GM12878 (cell line): ENCODE data around the gene TSPAN15. TPM values are rescaled to one million over a fixed set of nuclear protein-coding genes. Genes with fewer than 3 reads are reported as not detected.

ENCODE experiments used
- ATAC-seq: fragments of 200-7000 bp; cut with Tn5 transposase; 3 replicates; pipeline ENCODE4 v1.9.1; 2020; ENCODE audit warnings: mild to moderate bottlenecking, moderate library complexity
- BruUV-seq: library from RNA; stranded (reverse); fragments of 400-500 nt; replicated peaks from 2 replicates; lab custom pipeline; 2021; lab: Mats Ljungman, UMichigan
- CTCF ChIA-PET: fragments of 300-600 bp; sonication (Branson Sonifier 250); formaldehyde crosslinking; extraction: SDS; loops from one replicate; lab custom pipeline; 2021; ENCODE audit warnings: inconsistent platforms; lab: Yijun Ruan, JAX
- POLR2A ChIA-PET: fragments of 350-600 bp; formaldehyde crosslinking; extraction: SDS; loops from one replicate; lab custom pipeline; 2021; ENCODE audit warnings: inconsistent platforms; lab: Charles Lee
- RAD21 ChIA-PET: fragments of 300-600 bp; sonication (Branson Sonifier 250); formaldehyde crosslinking; loops from one replicate; lab custom pipeline; 2023; ENCODE audit warnings: antibody characterized with exemption; ENCODE audit not compliant: unreplicated experiment; lab: Charles Lee
- SMC1A ChIA-PET: fragments of 300-600 bp; sonication (Branson Sonifier 250); formaldehyde crosslinking; loops from one replicate; lab custom pipeline; 2023; ENCODE audit not compliant: unreplicated experiment, uncharacterized antibody; lab: Charles Lee
- DNase-seq: peaks from one replicate; pipeline ENCODE4 v3.0.0-alpha.2; 2011; ENCODE audit warnings: low read depth, low spot score
- FAIRE-seq: peaks from 3 replicates; lab custom pipeline; 2011; peaks lifted over from hg19 to GRCh38; lab: Jason Lieb, UNC
- H2AFZ ChIP-seq: 2 replicates; pipeline ENCODE4 v1.6.0; 2011; ENCODE audit warnings: low read depth, low read length, control low read depth; ENCODE audit not compliant: control insufficient read depth
- H3K27ac ChIP-seq: 2 replicates; pipeline ENCODE4 v1.5.1; 2011; ENCODE audit warnings: control low read depth; ENCODE audit not compliant: control insufficient read depth, insufficient read depth
- H3K27me3 ChIP-seq, 2 experiments: replicated peaks in 1 of 2; 2 replicates each; pipeline versions ENCODE4 v1.6.0 to v1.6.1; 2011; ENCODE audit warnings: low read length in 1 of 2; ENCODE audit not compliant: control insufficient read depth in 2 of 2, insufficient read depth in 2 of 2
- H3K36me3 ChIP-seq, 2 experiments: 2 replicates each; pipeline ENCODE4 v1.5.1; 2011; ENCODE audit warnings: low read length in 1 of 2; ENCODE audit not compliant: control insufficient read depth in 2 of 2, insufficient read depth in 2 of 2
- H3K4me1 ChIP-seq: 2 replicates; pipeline ENCODE4 v1.6.1; 2011; ENCODE audit warnings: mild to moderate bottlenecking, low read length, moderate library complexity, mixed read lengths; ENCODE audit not compliant: control insufficient read depth, insufficient read depth
- H3K4me2 ChIP-seq: 2 replicates; pipeline ENCODE4 v1.6.0; 2011; ENCODE audit warnings: control low read depth; ENCODE audit not compliant: control insufficient read depth, insufficient read depth
- H3K4me3 ChIP-seq: fragments of 200-600 bp; sonication (generic); 2 replicates; pipeline ENCODE4 v1.5.1; 2016
- H3K79me2 ChIP-seq: 2 replicates; pipeline ENCODE4 v1.6.0; 2011; ENCODE audit warnings: low read length; ENCODE audit not compliant: control insufficient read depth, insufficient read depth
- H3K9ac ChIP-seq: 2 replicates; pipeline ENCODE4 v1.8.0; 2011; ENCODE audit warnings: low read length, control low read depth, mixed read lengths; ENCODE audit not compliant: control insufficient read depth, insufficient read depth
- H3K9me3 ChIP-seq: replicated peaks from 3 replicates; pipeline ENCODE4 v1.5.1; 2011; ENCODE audit warnings: mild to moderate bottlenecking, low read length; ENCODE audit not compliant: control insufficient read depth, insufficient read depth
- H4K20me1 ChIP-seq: 2 replicates; pipeline ENCODE4 v1.6.0; 2011; ENCODE audit not compliant: control insufficient read depth, insufficient read depth
- ATF3 ChIP-seq: IDR thresholded peaks from 2 replicates; pipeline ENCODE4 v1.6.1; 2011; ENCODE audit warnings: low read depth, mild to moderate bottlenecking, low read length, moderate library complexity, borderline replicate concordance; ENCODE audit errors: extremely low read depth
- ATF7 ChIP-seq: fragments of 450-650 bp; IDR thresholded peaks from 2 replicates; pipeline ENCODE4 v1.6.1; 2016; ENCODE audit warnings: low read depth, mild to moderate bottlenecking
- FOS ChIP-seq: IDR thresholded peaks from 3 replicates; pipeline ENCODE4 v1.6.1; 2011; ENCODE audit warnings: borderline replicate concordance; ENCODE audit not compliant: insufficient read length; ENCODE audit errors: extremely low read depth
- FOXM1 ChIP-seq: IDR thresholded peaks from 2 replicates; pipeline ENCODE4 v1.6.1; 2012; ENCODE audit warnings: low read depth, mild to moderate bottlenecking, inconsistent platforms, low read length, moderate library complexity
- JUNB ChIP-seq: IDR thresholded peaks from 2 replicates; pipeline ENCODE4 v1.6.1; 2016; ENCODE audit warnings: antibody characterized with exemption, mild to moderate bottlenecking
- KAT2A ChIP-seq: conservative IDR thresholded peaks from 2 replicates; pipeline ENCODE4 v1.6.1; 2011; ENCODE audit warnings: low read depth, low read length; ENCODE audit not compliant: control insufficient read depth
- MEF2B ChIP-seq: fragments of 450-650 bp; IDR thresholded peaks from 2 replicates; pipeline ENCODE4 v1.6.1; 2018; ENCODE audit warnings: mild to moderate bottlenecking, moderate library complexity; ENCODE audit not compliant: partially characterized antibody, poor library complexity, severe bottlenecking
- NFYB ChIP-seq: IDR thresholded peaks from 2 replicates; pipeline ENCODE4 v1.6.1; 2011; ENCODE audit warnings: low read depth, mild to moderate bottlenecking, low read length, improper control_type of control experiment, moderate library complexity; ENCODE audit not compliant: insufficient read depth
- PML ChIP-seq: IDR thresholded peaks from 2 replicates; pipeline ENCODE4 v1.6.1; 2012; ENCODE audit warnings: low read length, inconsistent platforms
- POU2F2 ChIP-seq: IDR thresholded peaks from 3 replicates; pipeline ENCODE4 v1.6.1; 2011; ENCODE audit warnings: low read depth, mild to moderate bottlenecking, low read length, borderline replicate concordance
- RBBP5 ChIP-seq: fragments of 200-600 bp; sonication (generic); conservative IDR thresholded peaks from 2 replicates; pipeline ENCODE4 v1.6.1; 2016
- SKIL ChIP-seq: fragments of 450-650 bp; IDR thresholded peaks from 2 replicates; pipeline ENCODE4 v1.6.1; 2017; ENCODE audit warnings: mild to moderate bottlenecking, low read depth, inconsistent platforms; ENCODE audit not compliant: poor library complexity, severe bottlenecking
- SREBF1 ChIP-seq: IDR thresholded peaks from 2 replicates; pipeline ENCODE4 v1.6.1; 2012; ENCODE audit warnings: mild to moderate bottlenecking, low read length
- TCF12 ChIP-seq: IDR thresholded peaks from 2 replicates; pipeline ENCODE4 v1.6.1; 2011; ENCODE audit warnings: low read depth, mild to moderate bottlenecking, low read length
- WGBS: methylation state at CpG from one replicate; pipeline ENCODE4 v1.1.6; 2016; ENCODE audit warnings: low lambda C conversion rate; ENCODE audit not compliant: insufficient replicate concordance, insufficient coverage; ENCODE audit errors: missing lambda C conversion rate; 5-methylcytosine and 5-hydroxymethylcytosine counted together
- in situ Hi-C: fragments of 300-500 bp; cut with MboI; formaldehyde crosslinking; loops from 9 replicates; pipeline ENCODE4 v1.14.3; 2018; ENCODE audit warnings: mixed read lengths
- intact Hi-C: fragments of 100-400 bp; cut with micrococcal nuclease; formaldehyde crosslinking; loops from one replicate; pipeline ENCODE4 v1.14.2; 2022; ENCODE audit not compliant: unreplicated experiment
- polyA plus RNA-seq, 11 experiments: library from polyadenylated mRNA; depleted of rRNA in 4 of 11; unstranded in 6 of 11; stranded (reverse) in 5 of 11; fragments of >200 nt; fragmentation: Nextera tagmentation in 4 of 11; fragmentation: Illumina TruSeq in 1 of 11; extraction: Ambion mirVana in 4 of 11; extraction: Trizol in 1 of 11; gene quantifications; 1 replicate in 1 of 11; 2 replicates in 10 of 11; pipeline versions ENCODE4 v1.2.1 to v1.2.3, GENCODE V29; 2011 to 2016; ENCODE audit warnings: inconsistent platforms in 2 of 11, missing spikeins in 2 of 11, low read depth in 1 of 11
- total RNA-seq, 4 experiments: library from RNA; depleted of rRNA in 3 of 4; stranded (reverse); fragments of >200 nt in 3 of 4; fragmentation: Illumina TruSeq in 1 of 4; extraction: Trizol in 1 of 4; gene quantifications; 2 replicates each; pipeline versions ENCODE4 v1.2.1 to v1.2.3, GENCODE V29; 2013 to 2021
- TF ChIP-seq, protein P1 (sequence below): fragments of 450-650 bp; IDR thresholded peaks from 2 replicates; pipeline ENCODE4 v1.6.1; 2017; ENCODE audit warnings: borderline replicate concordance

The TSPAN15 gene
- total and polyA plus RNA-seq, 10 of the 15 experiments (the other 5 are each of a cell fraction or from before 2014, with no cell fraction given) = 1.3 to 8.5 (median 2.4) TPM; not detected in 2

DNA sequence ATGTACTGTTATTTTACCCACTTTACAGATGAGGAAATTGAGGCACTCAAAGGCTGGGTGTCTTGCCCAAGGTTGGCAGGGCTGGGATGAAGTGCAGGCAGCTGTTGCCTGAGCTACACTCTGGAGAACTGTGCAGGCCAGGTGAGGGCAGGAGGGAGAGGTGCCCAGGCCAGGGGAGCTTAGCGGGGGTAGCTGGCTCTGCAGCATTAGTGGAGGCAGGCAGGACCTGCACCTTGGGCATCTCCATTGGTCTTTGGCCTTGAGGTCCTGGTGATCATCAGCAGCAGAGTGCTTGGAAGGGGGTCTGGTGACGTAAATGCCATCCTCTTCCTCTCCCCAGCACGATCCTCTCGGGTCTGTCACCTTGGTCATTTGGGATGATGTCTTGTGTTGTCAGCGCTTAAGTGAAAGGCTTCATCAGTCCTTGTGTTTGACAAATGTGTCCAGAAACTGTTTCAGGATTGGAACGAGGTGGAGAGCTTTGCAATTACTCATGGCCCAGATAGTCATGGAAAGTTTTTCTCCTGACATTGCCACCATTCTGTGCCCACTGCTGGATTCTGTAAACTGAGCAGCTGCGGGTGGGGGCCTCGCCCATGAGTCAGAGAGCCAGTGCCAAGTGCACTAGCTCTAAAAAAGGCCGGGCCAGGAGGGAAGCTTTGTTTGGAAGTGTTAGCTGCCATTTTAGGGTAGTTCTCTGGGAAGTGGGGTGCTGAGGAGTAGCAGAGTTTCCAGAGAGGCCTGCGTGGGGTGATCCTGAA, 47.6 kb downstream of the TSPAN15 start:
- H3K4me1 ChIP-seq = no peaks in the 10 kb centered on the region
- BruUV-seq = no TSS peak
- in situ Hi-C loops = no loop called here
- no peaks in the 10 kb centered on the region for H3K27me3 ChIP-seq
- H3K36me3 ChIP-seq = no peaks in the 10 kb centered on the region
- no peak overlapping the region for H2AFZ ChIP-seq
- ATAC-seq = no peak
- H3K4me2 ChIP-seq = no peak overlapping the region
- ChIA-PET SMC1A (no interaction called here), CTCF (interaction anchor here (1.1 to 1.8 kb wide), 2 partner anchors 16 to 139 kb away, joined by 3 to 8 read pairs; no protein-coding TSS in a partner anchor), POLR2A (no interaction called here), RAD21 (no interaction called here)
- DNase-seq = no peak
- no peak overlapping the region for H3K9ac ChIP-seq
- TF ChIP-seq POU2F2 (no peak), FOXM1 (no peak), SREBF1 (no peak), SKIL (no peak), RBBP5 (no peak), PML (no peak), JUNB (no peak), ATF7 (no peak), MEF2B (no peak), TCF12 (no peak), FOS (no peak), NFYB (no peak), KAT2A (no peak), ATF3 (no peak)
- TF ChIP-seq, protein P1, sequence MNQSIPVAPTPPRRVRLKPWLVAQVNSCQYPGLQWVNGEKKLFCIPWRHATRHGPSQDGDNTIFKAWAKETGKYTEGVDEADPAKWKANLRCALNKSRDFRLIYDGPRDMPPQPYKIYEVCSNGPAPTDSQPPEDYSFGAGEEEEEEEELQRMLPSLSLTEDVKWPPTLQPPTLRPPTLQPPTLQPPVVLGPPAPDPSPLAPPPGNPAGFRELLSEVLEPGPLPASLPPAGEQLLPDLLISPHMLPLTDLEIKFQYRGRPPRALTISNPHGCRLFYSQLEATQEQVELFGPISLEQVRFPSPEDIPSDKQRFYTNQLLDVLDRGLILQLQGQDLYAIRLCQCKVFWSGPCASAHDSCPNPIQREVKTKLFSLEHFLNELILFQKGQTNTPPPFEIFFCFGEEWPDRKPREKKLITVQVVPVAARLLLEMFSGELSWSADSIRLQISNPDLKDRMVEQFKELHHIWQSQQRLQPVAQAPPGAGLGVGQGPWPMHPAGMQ = no peak
- no peaks in the 10 kb centered on the region for H4K20me1 ChIP-seq
- FAIRE-seq = no peak
- no peaks in the 10 kb centered on the region for H3K79me2 ChIP-seq
- WGBS = 26% methylated on average over 10 of the region's 10 CpGs
- no peak overlapping the region for H3K4me3 ChIP-seq
- no peak overlapping the region for H3K27ac ChIP-seq
- H3K9me3 ChIP-seq = no peaks in the 10 kb centered on the region
- intact Hi-C loops = no loop called here
